HG03378 (cell line): Measurements from ENCODE around the gene KIAA1671.

ENCODE experiments used
- ATAC-seq: cut with Tn5 transposase; IDR thresholded peaks from one replicate; pipeline ENCODE4 v1.9.1; 2021; ENCODE audit warnings: mild to moderate bottlenecking, moderate library complexity; ENCODE audit not compliant: unreplicated experiment

KIAA1671 gene

DNA sequence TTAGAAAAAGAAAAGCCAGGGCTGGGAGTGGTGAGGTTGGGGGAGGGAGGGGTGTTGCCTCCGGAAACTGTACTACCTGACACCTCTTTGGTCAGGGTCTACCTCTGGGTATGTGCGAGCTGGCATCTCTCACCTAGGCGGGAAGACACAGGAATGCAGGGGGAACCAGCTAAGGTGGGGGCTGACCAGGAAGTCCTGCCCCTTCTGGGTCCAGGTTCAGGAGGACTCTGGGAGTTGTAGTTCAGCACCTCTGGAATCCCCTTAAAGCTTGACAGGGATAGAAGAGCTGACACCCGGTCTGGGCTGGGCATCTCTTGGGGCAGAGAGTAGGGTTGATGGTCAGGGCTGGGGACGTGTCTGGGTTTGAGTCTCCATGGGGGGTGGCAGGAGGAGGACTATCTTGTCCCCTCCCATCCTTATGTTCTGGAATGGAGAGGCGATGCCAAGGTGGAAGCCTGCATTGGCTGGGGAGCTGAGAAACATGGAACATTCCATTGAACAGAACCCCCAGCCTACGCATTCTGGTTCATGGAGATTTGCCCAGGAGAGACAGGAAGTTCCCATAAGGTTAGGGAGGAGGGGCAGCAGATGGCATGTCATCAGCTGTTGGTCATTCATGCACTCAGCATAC, 2.1 kb upstream of the KIAA1671 start:
- ATAC-seq, result no peak

DNA sequence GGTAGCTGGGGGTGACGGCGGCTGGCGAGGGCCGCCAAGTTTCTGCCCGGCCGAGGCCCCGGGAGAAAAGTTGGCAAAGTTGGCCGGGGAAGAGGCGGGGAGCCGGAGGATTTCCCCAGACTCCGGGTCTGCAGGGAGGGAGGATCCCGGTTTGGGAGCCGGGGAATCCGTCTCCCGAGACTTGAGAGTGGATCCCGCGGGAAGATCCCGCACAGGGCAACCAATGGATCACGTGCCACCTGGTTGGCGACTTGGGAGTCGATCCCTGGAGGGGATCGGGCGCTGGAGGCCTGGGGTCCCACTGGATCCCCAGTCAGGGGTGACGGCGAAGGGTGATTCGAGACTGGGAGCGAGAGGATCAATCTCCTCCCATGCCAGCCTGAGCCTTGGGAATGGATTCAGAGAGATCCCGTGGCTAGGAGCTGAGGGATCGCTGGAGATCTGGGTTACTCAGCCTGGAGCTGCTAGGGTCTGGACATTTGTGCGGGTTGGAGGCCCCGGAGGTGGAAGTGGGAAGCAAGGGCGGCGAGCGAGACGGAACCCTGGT, 394 bp downstream of the KIAA1671 start:
- ATAC-seq, result no peak

DNA sequence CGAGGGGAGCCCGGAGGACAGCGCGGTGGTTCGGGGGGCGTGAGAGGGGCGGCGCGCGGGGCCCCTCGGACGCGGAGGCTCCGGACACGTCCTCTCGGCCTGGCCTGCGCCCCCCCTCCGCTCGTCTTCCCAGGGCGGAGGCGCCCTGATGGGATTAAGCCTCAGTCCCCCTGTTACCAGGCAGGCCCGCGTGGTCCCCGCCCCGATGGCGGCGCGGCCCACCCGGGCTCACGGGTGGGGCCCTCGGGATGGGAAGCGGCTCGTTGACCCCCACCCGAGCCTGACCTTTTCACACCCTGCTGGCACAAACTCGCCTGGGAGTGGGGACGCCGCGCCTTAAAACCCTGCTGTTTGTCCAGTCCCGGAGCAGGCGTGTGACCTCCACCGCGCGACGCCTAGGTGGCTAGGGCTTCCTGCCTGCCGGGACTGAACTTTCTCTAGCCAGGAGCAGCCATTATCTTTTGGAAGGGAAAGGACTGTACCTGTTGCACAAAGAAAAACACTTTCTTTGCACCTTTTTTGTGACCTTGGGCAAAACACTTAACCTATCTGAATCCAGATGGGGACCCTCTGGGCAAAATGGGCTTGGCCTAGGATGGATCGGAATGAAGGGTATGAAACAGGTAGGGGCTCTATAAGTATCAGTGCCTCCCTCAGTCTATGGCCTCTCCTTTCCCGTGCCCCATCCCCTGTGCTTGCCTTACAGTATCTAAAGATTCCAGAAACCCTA, 1.0 kb downstream of the KIAA1671 start:
- ATAC-seq, result no peak

DNA sequence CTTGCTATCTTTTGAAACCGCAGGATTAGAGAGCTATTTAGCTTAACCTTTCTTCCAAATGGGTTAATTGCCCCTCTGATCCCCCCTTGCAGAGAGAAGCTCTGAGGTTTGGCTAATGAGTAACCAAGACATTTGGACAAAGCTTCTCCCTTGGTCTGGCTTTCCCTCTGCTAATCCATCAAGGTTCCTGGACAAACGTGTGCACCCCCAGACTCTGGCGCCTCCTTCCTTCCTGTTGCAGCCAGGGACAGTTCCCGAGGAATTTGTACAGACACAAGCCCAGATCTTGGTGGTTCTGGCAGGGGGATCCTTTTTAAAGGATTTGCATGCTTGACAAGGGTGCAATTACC, 1.6 kb downstream of the KIAA1671 start:
- ATAC-seq, result no peak

DNA sequence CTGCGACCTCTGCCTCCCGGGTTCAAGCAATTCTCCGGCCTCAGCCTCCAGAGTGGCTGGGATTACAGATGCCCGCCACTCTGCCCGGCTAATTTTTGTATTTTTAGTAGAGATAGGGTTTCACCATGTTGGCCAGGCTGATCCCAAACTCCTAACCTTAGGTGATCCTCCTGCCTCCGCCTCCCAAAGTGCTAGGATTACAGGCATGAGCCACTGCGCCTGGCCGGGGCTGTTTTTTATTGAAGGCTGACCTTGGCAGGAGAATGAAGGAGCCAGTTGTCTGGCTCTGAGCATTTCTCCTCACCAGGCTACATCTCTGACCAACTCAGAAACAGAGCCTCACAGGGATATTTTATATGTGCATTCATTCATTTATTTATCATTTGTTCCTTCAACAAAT, 2.3 kb downstream of the KIAA1671 start:
- no peak for ATAC-seq

DNA sequence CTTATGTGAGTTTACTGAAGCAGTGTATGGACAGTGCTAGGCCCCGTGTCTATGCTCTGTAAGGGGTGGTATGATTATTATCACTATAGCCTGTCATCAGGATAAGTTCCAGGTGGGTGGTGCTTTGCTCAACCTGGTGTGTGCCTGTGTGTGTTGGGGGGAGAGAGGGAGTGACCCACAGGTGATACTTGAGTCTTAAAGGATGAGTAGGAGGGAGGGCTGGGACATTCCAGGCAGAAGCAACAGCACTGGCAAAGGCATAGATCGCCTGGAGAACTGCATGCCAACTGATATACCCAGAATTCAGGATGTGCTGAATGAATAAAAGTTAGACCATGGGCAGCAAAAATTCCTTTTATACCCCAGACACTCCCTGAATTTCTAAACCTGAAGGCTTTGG, 4.5 kb downstream of the KIAA1671 start:
- ATAC-seq, result no peak

DNA sequence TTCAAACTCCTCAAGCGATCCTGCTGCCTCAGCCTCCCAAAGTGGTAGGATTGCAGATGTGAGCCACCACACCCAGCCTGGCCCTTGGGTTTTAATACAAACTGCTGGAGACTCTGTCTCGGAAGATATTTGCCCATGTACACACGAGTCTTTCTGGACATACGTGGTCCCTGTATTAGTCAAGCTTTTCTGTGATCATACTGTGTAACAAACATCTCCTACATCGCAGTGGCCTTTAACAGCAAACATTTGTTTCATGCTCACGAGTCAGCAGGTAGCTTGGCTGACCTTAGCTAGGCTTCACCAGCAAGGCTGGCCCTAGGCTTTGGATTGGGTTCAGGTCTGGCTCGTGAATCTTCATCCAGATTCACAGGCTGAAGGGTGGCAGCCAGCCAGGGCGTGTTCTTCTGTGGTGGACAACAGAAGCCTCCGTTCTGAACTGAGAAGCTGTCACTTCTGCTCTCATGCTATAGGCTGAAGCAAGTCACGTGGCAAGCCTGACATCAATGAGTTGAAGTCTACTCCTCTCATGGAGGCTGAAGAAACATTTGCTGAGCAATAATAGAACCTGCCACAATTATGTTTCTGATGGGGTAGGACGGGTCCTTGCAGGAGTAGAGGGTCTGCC, 8.8 kb downstream of the KIAA1671 start:
- ATAC-seq, result no peak

DNA sequence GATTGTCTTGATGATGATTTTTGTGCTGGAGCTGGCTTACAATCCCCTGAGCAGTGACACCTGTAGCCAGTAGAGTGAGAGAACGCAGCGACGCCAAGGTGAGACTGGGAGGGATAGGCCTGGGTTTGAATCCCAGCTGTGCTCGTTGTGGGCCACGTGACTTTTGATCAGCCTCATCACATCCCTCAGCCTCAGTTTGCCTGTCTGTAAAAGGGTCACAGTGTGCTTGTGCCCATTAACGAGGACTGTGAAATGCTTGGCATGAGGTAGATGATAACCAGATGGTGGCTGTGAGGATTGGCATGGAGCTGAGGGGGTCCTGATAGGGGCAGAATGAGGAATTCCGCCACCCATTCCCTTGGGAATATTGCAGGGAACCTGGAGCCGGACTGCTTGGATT, 9.6 kb downstream of the KIAA1671 start:
- ATAC-seq, result no peak

DNA sequence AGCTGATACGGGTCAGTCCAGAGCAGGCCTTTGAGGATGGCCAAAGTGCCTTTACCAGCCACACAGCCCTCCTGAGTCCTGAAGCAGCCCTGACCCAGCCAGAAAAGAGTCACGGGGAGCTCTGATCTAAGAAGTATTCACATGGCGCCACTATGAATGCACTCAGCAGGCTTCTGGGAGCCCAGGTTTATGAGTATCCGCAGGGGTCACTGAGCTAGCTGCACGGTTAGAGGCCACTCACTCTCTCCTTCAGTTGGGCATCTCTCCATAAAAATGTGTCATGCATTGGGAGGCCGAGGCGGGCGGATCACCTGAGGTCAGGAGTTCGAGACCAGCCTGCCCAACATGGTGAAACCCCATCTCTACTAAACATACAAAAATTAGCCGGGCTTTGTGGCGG, 10.3 kb downstream of the KIAA1671 start:
- no peak for ATAC-seq

DNA sequence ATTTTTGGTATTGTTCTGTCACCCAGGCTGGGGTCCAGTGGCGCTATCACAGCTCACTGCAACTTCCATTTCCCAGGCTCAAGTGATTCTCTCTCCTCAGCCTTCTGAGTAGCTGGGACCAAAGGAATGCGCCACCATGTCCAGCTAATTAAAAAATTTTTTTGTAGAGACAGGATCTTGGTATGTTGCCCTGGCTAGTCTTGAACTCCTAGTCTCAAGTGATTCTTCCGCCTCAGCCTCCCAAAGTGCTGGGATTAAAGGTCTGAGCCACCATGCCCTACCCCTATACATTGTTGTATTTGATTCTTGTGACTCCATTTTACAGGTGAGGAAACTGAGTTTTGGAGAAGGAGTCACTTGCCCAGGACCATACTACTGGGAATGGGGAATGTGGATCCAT, 11.9 kb downstream of the KIAA1671 start:
- ATAC-seq, result no peak

DNA sequence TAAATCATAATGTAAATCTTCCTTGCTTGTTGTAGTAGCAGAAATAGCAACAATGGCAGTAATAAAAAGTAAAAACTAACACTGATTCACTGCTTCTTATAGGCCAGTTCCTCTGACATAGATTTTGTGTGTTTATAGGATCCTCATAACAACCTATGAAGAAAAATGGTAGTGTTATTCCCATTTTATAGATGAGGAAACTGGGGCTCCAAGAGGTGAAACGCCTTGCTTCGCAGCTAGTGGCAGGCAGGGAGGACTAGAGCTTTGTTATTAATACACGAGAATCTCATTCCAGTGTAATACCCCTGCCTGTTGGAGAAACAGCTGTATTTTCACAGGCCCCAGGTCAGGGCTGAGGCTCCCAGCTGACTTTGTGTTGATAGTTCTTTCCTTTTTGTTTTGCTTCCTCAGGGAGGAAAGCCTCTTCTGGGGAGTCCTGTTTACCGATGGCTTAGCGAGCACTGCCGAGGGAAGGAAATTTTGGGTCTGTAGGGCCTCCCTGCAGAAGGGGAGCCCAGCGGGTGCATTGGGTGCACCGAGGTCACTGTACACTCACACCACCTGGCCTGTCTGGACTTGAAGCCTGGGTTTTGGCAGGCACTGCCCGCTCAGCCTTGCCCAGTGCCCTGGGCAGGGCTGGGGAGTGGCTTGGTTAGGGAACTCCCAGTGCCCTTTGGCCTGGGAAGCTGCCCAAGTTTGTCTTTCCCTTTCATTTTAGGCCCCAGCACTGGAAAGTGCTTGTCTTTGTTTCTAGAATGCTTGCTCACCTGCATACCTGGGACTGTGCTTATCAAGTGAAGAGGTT, 13.5 kb downstream of the KIAA1671 start:
- ATAC-seq, result no peak

DNA sequence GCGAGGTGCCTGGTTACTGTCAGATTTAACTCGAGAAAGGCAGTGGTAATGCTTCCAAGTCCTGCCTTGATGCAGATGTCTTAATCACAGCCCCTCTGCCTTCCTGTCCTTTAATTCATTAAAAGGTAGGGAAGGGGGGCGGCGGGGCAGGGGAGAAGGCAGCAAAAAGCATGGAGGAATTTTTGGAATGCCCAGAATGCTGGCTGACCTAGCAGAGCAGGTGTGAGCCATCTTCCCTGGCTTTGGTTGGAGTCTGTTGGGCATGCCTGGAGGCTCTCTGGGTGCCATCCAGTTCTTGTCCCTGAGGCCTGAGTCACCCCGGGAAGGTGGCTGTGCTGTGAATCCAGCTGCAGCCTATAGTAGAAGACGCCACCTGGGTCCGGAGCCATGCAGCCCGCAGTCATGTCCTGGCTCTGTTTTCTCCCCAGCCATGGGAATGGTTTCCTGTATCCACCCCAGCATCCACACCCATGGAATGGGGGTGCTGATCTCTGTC, 15.6 kb downstream of the KIAA1671 start:
- no peak for ATAC-seq

DNA sequence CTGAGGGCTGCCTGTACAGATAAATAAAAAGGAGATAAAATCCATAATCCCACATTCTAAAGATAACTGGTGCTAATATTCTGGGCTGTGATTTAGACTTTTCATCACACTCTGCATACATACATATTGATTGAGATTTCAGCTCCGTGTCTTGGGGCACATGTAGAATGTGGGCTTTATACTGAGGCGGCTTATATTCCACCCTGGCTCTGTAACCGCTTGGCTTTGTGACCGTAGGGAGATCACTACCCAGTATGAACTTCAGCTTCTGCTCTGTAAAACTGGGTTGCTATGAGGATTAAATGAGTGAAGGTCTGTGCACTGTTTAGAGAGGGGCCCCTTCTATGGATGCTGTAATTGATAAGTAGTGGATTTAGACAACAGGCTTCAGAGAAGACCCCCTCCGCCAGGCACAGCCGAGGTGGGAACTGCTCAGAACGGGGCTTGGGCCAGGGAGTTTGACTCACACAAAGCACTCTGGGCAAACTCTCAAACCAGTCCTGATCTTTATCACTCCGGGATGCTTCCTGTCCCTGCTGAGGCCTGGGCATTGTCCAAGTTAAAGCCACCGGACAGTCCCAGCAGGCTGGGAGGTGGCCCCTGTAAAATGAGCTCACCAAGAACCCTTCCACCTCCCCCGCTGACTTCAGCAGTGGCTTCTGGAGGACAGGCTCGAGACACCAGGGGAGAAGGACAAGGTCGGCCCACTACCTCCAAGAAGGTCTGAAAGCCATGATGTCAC, 17.2 kb downstream of the KIAA1671 start:
- ATAC-seq, result no peak

DNA sequence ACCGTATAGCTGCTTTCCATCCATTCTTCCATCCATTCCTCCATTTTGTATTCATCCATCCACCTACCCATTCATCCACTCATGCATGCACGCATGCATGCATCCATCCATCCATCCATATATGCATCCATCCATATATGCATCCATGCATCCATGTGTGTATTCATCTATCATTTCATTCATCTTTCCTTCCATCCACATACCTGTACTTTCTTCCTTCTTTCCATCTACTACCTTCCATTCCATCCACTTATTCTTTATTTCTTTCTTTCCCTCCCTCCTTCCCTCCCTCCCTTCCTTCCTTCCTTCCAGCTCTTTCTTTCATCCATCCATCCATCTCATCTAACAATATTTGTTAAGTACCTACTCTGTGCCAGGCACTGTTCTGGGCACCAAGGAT, 19.9 kb downstream of the KIAA1671 start:
- no peak for ATAC-seq

DNA sequence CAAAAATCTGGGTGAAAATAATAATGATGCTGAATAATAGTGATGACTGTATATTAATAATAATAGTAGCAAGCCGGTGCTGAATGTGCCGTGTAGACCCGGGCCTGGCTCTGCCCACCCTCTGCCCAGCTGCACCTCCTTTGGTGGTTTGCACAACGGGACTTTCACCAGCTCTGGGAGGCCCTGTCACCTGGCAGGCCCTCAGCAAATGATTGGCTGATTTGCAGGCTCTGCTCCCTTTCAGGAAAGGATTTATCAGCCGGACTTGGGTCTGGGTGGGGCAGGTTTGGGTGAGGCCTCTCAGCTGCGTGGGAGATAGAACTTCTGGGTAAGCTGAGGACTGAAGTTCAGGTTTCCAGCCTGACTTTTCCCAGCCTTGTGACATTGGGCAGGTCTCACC, 21.4 kb downstream of the KIAA1671 start:
- no peak for ATAC-seq

DNA sequence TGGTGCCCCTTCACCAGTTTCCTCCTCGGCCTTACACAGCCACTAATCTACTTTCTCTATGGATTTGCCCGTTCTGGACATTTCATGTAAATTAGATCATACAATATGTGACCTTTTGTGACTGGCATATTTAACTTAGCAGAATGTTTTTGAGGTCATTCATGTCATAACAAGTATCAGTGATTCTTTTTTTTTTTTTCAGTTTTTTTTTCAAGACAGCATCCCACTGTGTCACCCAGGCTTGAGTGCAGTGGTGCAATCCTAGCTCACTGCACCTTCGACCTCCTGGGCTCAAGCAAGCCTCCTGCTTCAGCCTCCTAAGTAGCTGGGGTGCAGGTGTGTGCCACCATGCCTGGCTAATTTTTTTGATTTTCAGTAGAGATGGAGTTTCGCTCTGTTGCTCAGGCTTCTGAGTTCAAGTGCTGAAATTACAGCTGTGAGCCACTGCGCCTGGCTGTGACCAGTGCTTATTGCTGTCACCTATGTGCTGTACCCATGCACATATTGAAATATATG, 22.7 kb downstream of the KIAA1671 start:
- no peak for ATAC-seq

DNA sequence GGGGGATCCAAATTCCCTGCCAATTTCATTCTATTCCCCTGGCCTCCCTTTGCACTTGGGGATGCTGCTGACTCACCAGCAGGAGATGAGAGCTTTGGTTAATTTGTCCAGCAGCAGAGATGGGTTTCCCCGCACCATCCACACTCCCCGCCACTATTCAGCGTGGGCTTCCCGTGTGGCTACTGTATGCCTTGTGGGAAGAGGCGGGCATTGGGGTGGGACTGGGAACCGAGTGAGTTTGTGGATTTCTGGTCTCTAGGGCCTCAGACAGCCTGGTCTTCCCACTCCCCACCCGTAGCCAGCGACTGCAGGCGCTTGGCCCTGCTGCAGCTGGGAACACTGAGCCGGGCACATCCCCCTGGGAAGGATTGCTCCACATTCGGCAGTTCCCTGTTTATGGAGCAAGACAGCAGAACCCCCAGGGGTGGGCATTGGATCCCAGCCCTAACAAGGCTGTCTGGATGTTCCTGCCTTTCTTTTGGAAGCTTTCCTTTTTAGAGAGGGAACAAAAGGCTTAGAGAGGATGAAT, 23.4 kb downstream of the KIAA1671 start:
- ATAC-seq, result no peak

DNA sequence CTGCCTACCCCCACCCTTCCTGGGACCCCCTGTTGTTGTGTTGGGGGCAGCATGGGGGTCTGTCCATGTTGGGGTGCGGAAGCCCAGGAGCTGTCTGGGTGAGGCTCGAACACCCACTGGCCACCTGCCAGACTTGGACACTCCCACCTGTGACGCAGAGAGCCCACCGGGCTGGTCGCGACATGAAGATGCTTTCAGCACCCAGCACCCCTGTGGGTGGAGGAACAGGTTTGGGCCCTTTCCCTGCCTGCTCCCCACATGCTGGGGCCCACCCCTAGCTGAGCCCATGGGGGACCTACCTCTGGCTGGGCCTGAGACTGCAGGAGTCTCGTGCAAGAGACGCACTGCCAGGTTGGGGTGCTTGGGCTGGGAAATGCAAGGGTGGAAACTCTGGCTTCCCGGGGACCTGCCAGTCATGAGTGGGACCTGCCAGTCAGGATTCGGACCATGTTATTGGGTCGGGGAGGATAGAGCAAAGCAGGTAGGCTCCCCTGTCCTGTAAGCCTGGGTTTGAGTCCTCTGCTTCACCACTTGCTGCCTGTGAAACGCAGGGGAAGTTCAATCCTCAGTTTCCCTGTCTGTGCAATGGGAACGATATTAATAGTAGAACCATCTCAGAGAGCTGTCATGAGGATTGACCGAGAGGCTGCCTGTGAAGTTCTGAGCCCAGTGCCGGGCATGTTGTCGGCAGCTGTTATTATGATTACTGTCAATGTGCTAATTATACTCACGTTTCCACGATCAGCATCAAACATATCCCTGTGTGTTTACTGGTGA, 24.1 kb downstream of the KIAA1671 start:
- no peak for ATAC-seq
